Uterine smooth muscle cell (primary cell): ENCODE measurements around the gene TUBA3D. TPM values are rescaled to one million over a fixed set of nuclear protein-coding genes. Genes with fewer than 3 reads are reported as not detected.

Experiments
- total RNA-seq: library from RNA; depleted of rRNA; stranded (reverse); fragments of >200 nt; gene quantifications from 2 replicates; pipeline ENCODE4 v1.2.3, GENCODE V29; 2014

The TUBA3D gene
- total RNA-seq = not detected in 2 replicates

GRCh38 chr2:131475831-131476230, at the start of gene TUBA3D:
Gene TUBA3D, plus strand, starts transcription at chr2:131476119. Its CDS starts 81 bp downstream, at chr2:131476200.

DNA sequence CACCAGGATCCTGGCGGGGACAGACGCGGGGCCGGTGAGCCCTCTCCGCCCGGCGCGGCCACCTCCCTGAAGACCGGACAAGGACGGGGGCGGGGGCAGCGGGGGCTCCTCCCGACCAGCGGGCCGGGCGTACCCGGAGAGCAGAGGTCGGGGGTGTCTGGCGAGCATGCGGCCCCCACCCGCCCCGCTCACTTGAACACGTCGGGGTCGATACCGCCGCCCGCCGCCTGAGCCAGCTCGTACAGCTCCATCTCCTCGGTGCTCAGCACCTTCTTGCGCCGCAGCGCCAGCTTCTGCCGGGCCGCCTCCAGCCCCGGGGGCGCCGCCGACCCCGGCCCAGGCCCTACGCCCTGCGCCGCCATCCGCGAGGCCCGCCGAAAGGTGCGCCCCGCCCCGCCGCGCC, 16.1 kb downstream of the TUBA3D start, which contains the start of gene MZT2A:
MZT2A (minus strand) TSS at position 383 of the 403 bp plus-strand sequence; CDS start at position 362, 21 bp downstream.

GRCh38 chr2:131527131-131528001, 51.4 kb downstream of the TUBA3D start, which contains the start of gene CCDC74A:
Gene CCDC74A, plus strand, starts transcription at chr2:131527888. Its CDS starts 83 bp downstream, at chr2:131527971.

Other genes with a start within 250 kb of the TUBA3D start
- not detected in 2 replicates for gene RAB6D, start 112.0 kb upstream of the TUBA3D start, total RNA-seq
- 71.1 and 123 TPM in 2 replicates for gene MZT2A, start 16.3 kb downstream of the TUBA3D start, total RNA-seq
- gene CCDC74A, start 51.8 kb downstream of the TUBA3D start, total RNA-seq = 11.9 and 12.4 TPM in 2 replicates